ENCODE data around the gene YPEL5. TPM values are rescaled to one million over a fixed set of nuclear protein-coding genes. Genes with fewer than 3 reads are reported as not detected.

Gene YPEL5
- polyA plus RNA-seq, 1 of the 3 experiments (the other 2 are of a cell fraction) = 60.5 TPM

- 26% methylated on average over 4 of the region's 4 CpGs for WGBS (ENCODE audit: low lambda C conversion rate)
- Histone ChIP-seq H3K9me3 (no peaks in the 10 kb centered on the region), H3K9ac (no peak overlapping the region), H3F3A (replicated peaks; ENCODE audit: insufficient read depth) (no peaks in the 10 kb centered on the region), H3K27me3 (ENCODE audit: insufficient read depth) (peaks cover 12% of the 10 kb centered on the region; the same call in 1 of the 2 replicates), H3K9me2 (no peaks in the 10 kb centered on the region), H4K20me1 (ENCODE audit: insufficient read depth) (no peaks in the 10 kb centered on the region), H3K4me1 (ENCODE audit: control insufficient read depth in 1 of 2, insufficient read depth in 2 of 2, low read depth in 1 of 2, low read length in 1 of 2) (no peaks in the 10 kb centered on the region), H3K79me2 (ENCODE audit: insufficient read depth) (no peaks in the 10 kb centered on the region), H3K27ac (ENCODE audit: low read depth in 2 of 2, low read length in 1 of 2) (no peak overlapping the region), H2AFZ (ENCODE audit: low read depth) (no peak overlapping the region), H3K36me3 (replicated peaks in 1 of 2; ENCODE audit: control insufficient read depth in 1 of 2, insufficient read depth in 2 of 2, low read length in 1 of 2) (no peaks in the 10 kb centered on the region), H3K4me2 (no peak overlapping the region), H3K4me3 (ENCODE audit: low read depth in 2 of 2, low read length in 1 of 2) (no peak overlapping the region)
- ChIA-PET POLR2A (no interaction called here), CTCF (interaction anchor here (1.2 to 2.3 kb wide), 3 partner anchors 20 to 44 kb away, joined by 3 to 11 read pairs (median 5); no protein-coding TSS in a partner anchor)
- TF ChIP-seq TAF1 (IDR thresholded peaks at IDR 0.05; ENCODE audit: borderline replicate concordance, low read depth, low read length) (no peak), USF1 (IDR thresholded peaks at IDR 0.05; ENCODE audit: borderline replicate concordance, low read depth) (no peak), REST (IDR thresholded peaks at IDR 0.05; ENCODE audit: low read depth, low read length) (no peak), POLR2AphosphoS5 (IDR thresholded peaks at IDR 0.05; ENCODE audit: low read depth, low read length) (no peak), RXRA (IDR thresholded peaks at IDR 0.05; ENCODE audit: borderline replicate concordance, low read depth) (no peak), MAX (IDR thresholded peaks at IDR 0.05; ENCODE audit: low read depth) (no peak), RFX5 (IDR thresholded peaks at IDR 0.05; ENCODE audit: low read length) (no peak), PBX3 (IDR thresholded peaks at IDR 0.05) (no peak), IRF3 (IDR thresholded peaks at IDR 0.05; ENCODE audit: low read depth, low read length) (no peak), TCF12 (IDR thresholded peaks at IDR 0.05) (no peak), FOSL2 (IDR thresholded peaks at IDR 0.05; ENCODE audit: borderline replicate concordance, low read depth) (no peak), GATA2 (CRISPR knock-in tag; IDR thresholded peaks at IDR 0.05) (no peak), EZH2phosphoT487 (IDR thresholded peaks at IDR 0.05; ENCODE audit: borderline replicate concordance, low read depth) (no peak), GABPA (IDR thresholded peaks at IDR 0.05; ENCODE audit: low read depth) (no peak), YY1 (IDR thresholded peaks at IDR 0.05; ENCODE audit: low read depth) (no peak), FOXM1 (IDR thresholded peaks at IDR 0.05; ENCODE audit: low read depth) (no peak), ELF1 (IDR thresholded peaks at IDR 0.05) (no peak), SMC3 (IDR thresholded peaks at IDR 0.05; ENCODE audit: low read depth, low read length) (no peak), NFIC (IDR thresholded peaks at IDR 0.05; ENCODE audit: borderline replicate concordance) (no peak), CHD2 (IDR thresholded peaks at IDR 0.05; ENCODE audit: low read length, partially characterized antibody) (no peak)
- DNase-seq = no peak
Observed at GRCh38 chr2:30185178-30185577, 38.4 kb downstream of the YPEL5 start.

All from SK-N-SH (cell line).